ENCODE data around the gene HIBCH.

HIBCH gene

DNA sequence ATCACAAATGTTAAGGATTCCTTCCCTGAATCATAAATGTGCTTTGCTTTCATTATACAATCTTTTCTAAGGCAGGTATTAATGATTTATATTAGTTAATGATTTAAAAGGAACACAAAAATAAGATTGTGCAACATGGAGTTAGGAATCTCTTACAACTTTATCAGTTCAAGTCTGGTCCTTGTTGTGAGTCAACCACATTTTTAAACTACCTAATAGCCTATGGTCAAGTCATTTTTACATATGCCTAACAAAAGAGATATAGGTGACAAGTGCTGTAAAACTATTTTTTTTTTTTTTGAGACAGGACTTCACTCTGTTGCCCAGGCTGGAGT lies 15.6 kb upstream of the HIBCH start:
- Histone ChIP-seq H3K4me3 (replicated peaks; ENCODE audit: insufficient read depth, low read length) (no peak overlapping the region), H3K27me3 (ENCODE audit: insufficient read depth, poor library complexity, severe bottlenecking) (no peaks in the 10 kb centered on the region), H3K27ac (replicated peaks) (no peak overlapping the region)
- TF ChIP-seq SPI1 (IDR thresholded peaks at IDR 0.05; ENCODE audit: borderline replicate concordance, low read depth) (no peak), POLR2AphosphoS5 (IDR thresholded peaks at IDR 0.05; ENCODE audit: low read depth) (no peak), GABPA (IDR thresholded peaks at IDR 0.05; ENCODE audit: low read depth) (no peak)
- TF ChIP-seq, protein P1, sequence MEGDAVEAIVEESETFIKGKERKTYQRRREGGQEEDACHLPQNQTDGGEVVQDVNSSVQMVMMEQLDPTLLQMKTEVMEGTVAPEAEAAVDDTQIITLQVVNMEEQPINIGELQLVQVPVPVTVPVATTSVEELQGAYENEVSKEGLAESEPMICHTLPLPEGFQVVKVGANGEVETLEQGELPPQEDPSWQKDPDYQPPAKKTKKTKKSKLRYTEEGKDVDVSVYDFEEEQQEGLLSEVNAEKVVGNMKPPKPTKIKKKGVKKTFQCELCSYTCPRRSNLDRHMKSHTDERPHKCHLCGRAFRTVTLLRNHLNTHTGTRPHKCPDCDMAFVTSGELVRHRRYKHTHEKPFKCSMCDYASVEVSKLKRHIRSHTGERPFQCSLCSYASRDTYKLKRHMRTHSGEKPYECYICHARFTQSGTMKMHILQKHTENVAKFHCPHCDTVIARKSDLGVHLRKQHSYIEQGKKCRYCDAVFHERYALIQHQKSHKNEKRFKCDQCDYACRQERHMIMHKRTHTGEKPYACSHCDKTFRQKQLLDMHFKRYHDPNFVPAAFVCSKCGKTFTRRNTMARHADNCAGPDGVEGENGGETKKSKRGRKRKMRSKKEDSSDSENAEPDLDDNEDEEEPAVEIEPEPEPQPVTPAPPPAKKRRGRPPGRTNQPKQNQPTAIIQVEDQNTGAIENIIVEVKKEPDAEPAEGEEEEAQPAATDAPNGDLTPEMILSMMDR (IDR thresholded peaks at IDR 0.05; ENCODE audit: insufficient read depth, low read length): no peak
- TF ChIP-seq, protein P2, sequence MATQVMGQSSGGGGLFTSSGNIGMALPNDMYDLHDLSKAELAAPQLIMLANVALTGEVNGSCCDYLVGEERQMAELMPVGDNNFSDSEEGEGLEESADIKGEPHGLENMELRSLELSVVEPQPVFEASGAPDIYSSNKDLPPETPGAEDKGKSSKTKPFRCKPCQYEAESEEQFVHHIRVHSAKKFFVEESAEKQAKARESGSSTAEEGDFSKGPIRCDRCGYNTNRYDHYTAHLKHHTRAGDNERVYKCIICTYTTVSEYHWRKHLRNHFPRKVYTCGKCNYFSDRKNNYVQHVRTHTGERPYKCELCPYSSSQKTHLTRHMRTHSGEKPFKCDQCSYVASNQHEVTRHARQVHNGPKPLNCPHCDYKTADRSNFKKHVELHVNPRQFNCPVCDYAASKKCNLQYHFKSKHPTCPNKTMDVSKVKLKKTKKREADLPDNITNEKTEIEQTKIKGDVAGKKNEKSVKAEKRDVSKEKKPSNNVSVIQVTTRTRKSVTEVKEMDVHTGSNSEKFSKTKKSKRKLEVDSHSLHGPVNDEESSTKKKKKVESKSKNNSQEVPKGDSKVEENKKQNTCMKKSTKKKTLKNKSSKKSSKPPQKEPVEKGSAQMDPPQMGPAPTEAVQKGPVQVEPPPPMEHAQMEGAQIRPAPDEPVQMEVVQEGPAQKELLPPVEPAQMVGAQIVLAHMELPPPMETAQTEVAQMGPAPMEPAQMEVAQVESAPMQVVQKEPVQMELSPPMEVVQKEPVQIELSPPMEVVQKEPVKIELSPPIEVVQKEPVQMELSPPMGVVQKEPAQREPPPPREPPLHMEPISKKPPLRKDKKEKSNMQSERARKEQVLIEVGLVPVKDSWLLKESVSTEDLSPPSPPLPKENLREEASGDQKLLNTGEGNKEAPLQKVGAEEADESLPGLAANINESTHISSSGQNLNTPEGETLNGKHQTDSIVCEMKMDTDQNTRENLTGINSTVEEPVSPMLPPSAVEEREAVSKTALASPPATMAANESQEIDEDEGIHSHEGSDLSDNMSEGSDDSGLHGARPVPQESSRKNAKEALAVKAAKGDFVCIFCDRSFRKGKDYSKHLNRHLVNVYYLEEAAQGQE (IDR thresholded peaks at IDR 0.05; ENCODE audit: insufficient replicate concordance, low read depth): no peak
- DNase-seq (ENCODE audit: low read depth in 1 of 2, low spot score in 1 of 2): no peak

DNA sequence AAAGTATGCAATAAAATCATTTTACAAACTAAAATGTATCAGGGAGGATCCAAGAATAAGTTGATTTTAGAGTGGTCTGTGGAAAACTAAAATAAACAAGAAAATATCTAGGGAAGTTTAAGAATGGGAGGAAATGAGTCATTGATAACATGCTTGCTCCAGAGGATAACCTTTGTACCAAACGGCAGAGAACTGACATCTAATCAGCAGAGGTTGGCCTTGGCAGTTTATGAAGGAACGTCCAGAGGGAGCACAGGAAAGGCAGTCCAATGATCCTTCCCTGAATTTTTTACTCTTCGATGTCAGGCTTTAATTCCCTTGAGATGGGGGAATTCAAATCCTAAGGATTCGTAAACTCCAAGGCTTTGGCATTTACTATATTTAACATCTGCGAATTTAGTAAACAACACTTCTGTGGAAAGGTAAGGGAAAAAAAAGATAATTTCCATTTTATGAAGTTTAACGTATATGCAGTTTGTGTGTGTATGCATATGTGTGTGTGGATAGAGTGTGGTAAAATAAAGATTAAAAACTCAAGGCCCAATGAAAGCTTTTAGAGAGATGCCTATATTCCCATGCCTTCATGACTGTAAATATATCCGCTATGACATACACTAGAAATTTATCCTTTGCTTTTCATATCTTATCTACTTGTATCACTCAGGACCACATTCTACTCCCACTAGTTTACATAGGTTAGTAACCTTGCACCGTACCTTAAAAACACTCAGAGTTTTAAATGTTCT lies 15.0 kb upstream of the HIBCH start:
- no peaks in the 10 kb centered on the region for H3K27me3 ChIP-seq (ENCODE audit: insufficient read depth, poor library complexity, severe bottlenecking)
- no peak overlapping the region for H3K4me3 ChIP-seq (replicated peaks; ENCODE audit: insufficient read depth, low read length)
- no peak for DNase-seq (ENCODE audit: low read depth in 1 of 2, low spot score in 1 of 2)
- TF ChIP-seq GABPA (IDR thresholded peaks at IDR 0.05; ENCODE audit: low read depth): no peak
- TF ChIP-seq, protein P2 (IDR thresholded peaks at IDR 0.05; ENCODE audit: insufficient replicate concordance, low read depth): no peak
- no peak for TF ChIP-seq POLR2AphosphoS5 (IDR thresholded peaks at IDR 0.05; ENCODE audit: low read depth)
- TF ChIP-seq, protein P1 (IDR thresholded peaks at IDR 0.05; ENCODE audit: insufficient read depth, low read length): no peak
- TF ChIP-seq SPI1 (IDR thresholded peaks at IDR 0.05; ENCODE audit: borderline replicate concordance, low read depth): no peak
- no peak overlapping the region for H3K27ac ChIP-seq (replicated peaks)

DNA sequence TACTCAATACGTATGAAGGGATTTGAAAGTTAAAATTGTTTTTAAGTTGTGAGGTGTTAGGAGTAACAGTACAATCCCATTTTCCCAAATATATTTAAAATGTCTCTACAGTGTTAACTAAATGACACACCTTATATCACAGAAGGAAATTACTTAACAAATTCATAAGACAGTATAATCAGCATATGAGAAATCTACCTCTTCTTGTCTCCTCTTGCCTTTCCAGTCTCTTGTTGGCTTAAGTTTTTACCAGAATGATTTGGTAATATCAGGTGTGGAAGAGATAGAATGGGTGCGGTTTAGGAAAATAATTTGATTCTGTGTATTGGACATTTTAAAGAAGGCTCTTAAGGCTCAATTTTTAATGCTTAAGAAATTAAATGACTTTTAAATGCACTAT lies 14.3 kb upstream of the HIBCH start:
- no peaks in the 10 kb centered on the region for H3K27me3 ChIP-seq (ENCODE audit: insufficient read depth, poor library complexity, severe bottlenecking)
- no peak overlapping the region for H3K27ac ChIP-seq (replicated peaks)
- TF ChIP-seq, protein P2 (IDR thresholded peaks at IDR 0.05; ENCODE audit: insufficient replicate concordance, low read depth): no peak
- no peak for TF ChIP-seq GABPA (IDR thresholded peaks at IDR 0.05; ENCODE audit: low read depth)
- TF ChIP-seq SPI1 (IDR thresholded peaks at IDR 0.05; ENCODE audit: borderline replicate concordance, low read depth): no peak
- TF ChIP-seq, protein P1 (IDR thresholded peaks at IDR 0.05; ENCODE audit: insufficient read depth, low read length): no peak
- no peak for TF ChIP-seq POLR2AphosphoS5 (IDR thresholded peaks at IDR 0.05; ENCODE audit: low read depth)
- H3K4me3 ChIP-seq (replicated peaks; ENCODE audit: insufficient read depth, low read length): no peak overlapping the region
- DNase-seq (ENCODE audit: low read depth in 1 of 2, low spot score in 1 of 2): no peak

All from HL-60 (cell line).